Memory B cell (primary cell): ENCODE results near the gene FHIT.
"Not testable (repeated sequence)": the region's sequence is repeated elsewhere in the genome, so short reads cannot be mapped to it uniquely, and the experiment has no call there.

Experiments
- ATAC-seq: fragments of 150-1000 bp; cut with Tn5 transposase; 2 replicates; pipeline ENCODE4 v1.10.0; 2021; ENCODE audit warnings: low read depth, mild to moderate bottlenecking, moderate library complexity
- DNase-seq, 2 donors: peaks; one replicate each; pipeline ENCODE4 v3.0.0; 2022; ENCODE audit warnings: low spot score in 2 of 2
- H3K27ac Mint-ChIP-seq: one replicate; pipeline ENCODE4 v1.8.0; 2022; ENCODE audit warnings: mild to moderate bottlenecking, moderate library complexity, mixed read lengths
- H3K27me3 Mint-ChIP-seq: one replicate; pipeline ENCODE4 v1.8.0; 2022; ENCODE audit warnings: mixed read lengths
- H3K36me3 Mint-ChIP-seq: one replicate; pipeline ENCODE4 v1.8.0; 2022; ENCODE audit warnings: mild to moderate bottlenecking, mixed read lengths
- H3K4me1 Mint-ChIP-seq: one replicate; pipeline ENCODE4 v1.8.0; 2022; ENCODE audit warnings: mixed read lengths
- H3K4me3 Mint-ChIP-seq: one replicate; pipeline ENCODE4 v1.8.0; 2022; ENCODE audit warnings: mild to moderate bottlenecking, moderate library complexity, mixed read lengths
- H3K9me3 Mint-ChIP-seq: one replicate; pipeline ENCODE4 v1.8.0; 2022; ENCODE audit warnings: mixed read lengths

FHIT gene

GRCh38 chr3:60893946-60894345 lies 357.3 kb downstream of the FHIT start:
- Mint-ChIP-seq H3K27me3 (no peaks in the 10 kb centered on the region), H3K4me1 (no peaks in the 10 kb centered on the region), H3K36me3 (no peaks in the 10 kb centered on the region), H3K27ac (no peak overlapping the region), H3K4me3 (no peak overlapping the region), H3K9me3 (peaks cover 2% of the 10 kb centered on the region)
- no peak for ATAC-seq
- DNase-seq = no peak

GRCh38 chr3:60890226-60890625 lies 361.0 kb downstream of the FHIT start:
- Mint-ChIP-seq H3K36me3 (no peaks in the 10 kb centered on the region), H3K27ac (no peak overlapping the region), H3K9me3 (peaks cover 3% of the 10 kb centered on the region), H3K27me3 (no peaks in the 10 kb centered on the region), H3K4me1 (no peaks in the 10 kb centered on the region), H3K4me3 (no peak overlapping the region)
- no peak for DNase-seq
- ATAC-seq = no peak

GRCh38 chr3:60888952-60889351 lies 362.3 kb downstream of the FHIT start:
- not testable (repeated sequence) for DNase-seq, H3K4me3 Mint-ChIP-seq, H3K4me1 Mint-ChIP-seq, H3K27ac Mint-ChIP-seq, H3K36me3 Mint-ChIP-seq, ATAC-seq, H3K9me3 Mint-ChIP-seq, H3K27me3 Mint-ChIP-seq

GRCh38 chr3:60887574-60887973 lies 363.7 kb downstream of the FHIT start:
- Mint-ChIP-seq H3K27ac (no peak overlapping the region), H3K4me1 (no peaks in the 10 kb centered on the region), H3K9me3 (peaks cover 8% of the 10 kb centered on the region), H3K36me3 (peaks cover 2% of the 10 kb centered on the region), H3K4me3 (no peak overlapping the region), H3K27me3 (no peaks in the 10 kb centered on the region)
- ATAC-seq = no peak
- DNase-seq = no peak

GRCh38 chr3:60886518-60886917 lies 364.7 kb downstream of the FHIT start:
- DNase-seq (no peak), ATAC-seq (no peak)
- Mint-ChIP-seq H3K36me3 (peaks cover 2% of the 10 kb centered on the region), H3K4me3 (no peak overlapping the region), H3K4me1 (no peaks in the 10 kb centered on the region), H3K9me3 (peaks cover 10% of the 10 kb centered on the region), H3K27me3 (no peaks in the 10 kb centered on the region), H3K27ac (no peak overlapping the region)

- DNase-seq = no peak
- Mint-ChIP-seq H3K4me1 (no peaks in the 10 kb centered on the region), H3K4me3 (no peak overlapping the region), H3K36me3 (peaks cover 6% of the 10 kb centered on the region), H3K9me3 (peaks cover 19% of the 10 kb centered on the region), H3K27ac (no peak overlapping the region), H3K27me3 (no peaks in the 10 kb centered on the region)
- ATAC-seq = no peak
These were observed 367.2 kb downstream of the FHIT start for GRCh38 chr3:60884005-60884404.

GRCh38 chr3:60877188-60877587 lies 374.1 kb downstream of the FHIT start:
- Mint-ChIP-seq H3K9me3 (peaks cover 12% of the 10 kb centered on the region), H3K27me3 (no peaks in the 10 kb centered on the region), H3K36me3 (peaks cover 7% of the 10 kb centered on the region), H3K4me3 (no peak overlapping the region), H3K27ac (no peak overlapping the region), H3K4me1 (no peaks in the 10 kb centered on the region)
- DNase-seq = no peak
- no peak for ATAC-seq

- H3K27ac Mint-ChIP-seq = no peak overlapping the region
- no peak for DNase-seq
- no peak for ATAC-seq
- H3K27me3 Mint-ChIP-seq = no peaks in the 10 kb centered on the region
- H3K9me3 Mint-ChIP-seq = peaks cover 2% of the 10 kb centered on the region
- H3K4me3 Mint-ChIP-seq = no peak overlapping the region
- no peaks in the 10 kb centered on the region for H3K4me1 Mint-ChIP-seq
- peaks cover 3% of the 10 kb centered on the region for H3K36me3 Mint-ChIP-seq
These were observed 380.9 kb downstream of the FHIT start for GRCh38 chr3:60870396-60870795.

GRCh38 chr3:60867200-60867599 lies 384.1 kb downstream of the FHIT start:
- Mint-ChIP-seq H3K27me3 (no peaks in the 10 kb centered on the region), H3K4me1 (no peaks in the 10 kb centered on the region), H3K4me3 (no peak overlapping the region), H3K27ac (no peak overlapping the region), H3K36me3 (no peaks in the 10 kb centered on the region), H3K9me3 (peaks cover 3% of the 10 kb centered on the region)
- DNase-seq = no peak
- no peak for ATAC-seq

GRCh38 chr3:60856257-60857046 lies 394.8 kb downstream of the FHIT start:
- Mint-ChIP-seq H3K27ac (no peak overlapping the region), H3K36me3 (peaks cover 5% of the 10 kb centered on the region), H3K4me3 (no peak overlapping the region), H3K9me3 (no peaks in the 10 kb centered on the region), H3K4me1 (no peaks in the 10 kb centered on the region), H3K27me3 (no peaks in the 10 kb centered on the region)
- no peak for DNase-seq
- ATAC-seq = no peak

- Mint-ChIP-seq H3K4me3 (no peak overlapping the region), H3K27me3 (peaks cover 1% of the 10 kb centered on the region), H3K27ac (no peak overlapping the region), H3K36me3 (peaks cover 5% of the 10 kb centered on the region), H3K4me1 (no peaks in the 10 kb centered on the region), H3K9me3 (no peaks in the 10 kb centered on the region)
- DNase-seq (no peak), ATAC-seq (no peak)
These were observed 396.0 kb downstream of the FHIT start for GRCh38 chr3:60855250-60855649.

- Mint-ChIP-seq H3K4me3 (no peak overlapping the region), H3K36me3 (peaks cover 5% of the 10 kb centered on the region), H3K4me1 (no peaks in the 10 kb centered on the region), H3K27me3 (peaks cover 1% of the 10 kb centered on the region), H3K9me3 (no peaks in the 10 kb centered on the region), H3K27ac (no peak overlapping the region)
- no peak for DNase-seq
- ATAC-seq = no peak
These were observed 396.5 kb downstream of the FHIT start for GRCh38 chr3:60854791-60855190.

GRCh38 chr3:60847791-60848190 lies 403.5 kb downstream of the FHIT start:
- Mint-ChIP-seq H3K9me3 (no peaks in the 10 kb centered on the region), H3K27ac (no peak overlapping the region), H3K4me1 (no peaks in the 10 kb centered on the region), H3K4me3 (no peak overlapping the region), H3K36me3 (no peaks in the 10 kb centered on the region), H3K27me3 (peaks cover 1% of the 10 kb centered on the region)
- ATAC-seq = no peak
- DNase-seq = no peak

GRCh38 chr3:60844256-60844655 lies 407.0 kb downstream of the FHIT start:
- Mint-ChIP-seq H3K27ac (no peak overlapping the region), H3K9me3 (no peaks in the 10 kb centered on the region), H3K4me3 (no peak overlapping the region), H3K36me3 (no peaks in the 10 kb centered on the region), H3K4me1 (no peaks in the 10 kb centered on the region), H3K27me3 (no peaks in the 10 kb centered on the region)
- DNase-seq = no peak
- ATAC-seq = no peak

- no peak for ATAC-seq
- Mint-ChIP-seq H3K27ac (no peak overlapping the region), H3K36me3 (no peaks in the 10 kb centered on the region), H3K4me3 (no peak overlapping the region), H3K9me3 (no peaks in the 10 kb centered on the region), H3K4me1 (no peaks in the 10 kb centered on the region), H3K27me3 (no peaks in the 10 kb centered on the region)
- no peak for DNase-seq
These were observed 409.9 kb downstream of the FHIT start for GRCh38 chr3:60841355-60841754.
